Gastroesophageal sphincter (tissue), 3 donors: ENCODE data around the gene GPR162.

Source experiments
- EP300 ChIP-seq: sonication (generic); formaldehyde crosslinking; IDR thresholded peaks from one replicate; pipeline ENCODE4 v1.6.1; 2017; ENCODE audit warnings: antibody characterized with exemption, mild to moderate bottlenecking
- POLR2A ChIP-seq, 2 donors: fragments of 450-650 bp; IDR thresholded peaks; one replicate each; pipeline ENCODE4 v1.6.1; 2017; ENCODE audit warnings: antibody characterized with exemption in 2 of 2, mild to moderate bottlenecking in 2 of 2, moderate library complexity in 1 of 2
- TF ChIP-seq, protein P1 (sequence below), 4 experiments: fragments of 200-600 bp in 2 of 4; fragments of 450-650 bp in 2 of 4; sonication (generic) in 1 of 4; IDR thresholded peaks; one replicate each; pipeline ENCODE4 v1.5.1; 2017 to 2019; ENCODE audit warnings: antibody characterized with exemption in 4 of 4, mild to moderate bottlenecking in 2 of 4, moderate library complexity in 2 of 4

DNA sequence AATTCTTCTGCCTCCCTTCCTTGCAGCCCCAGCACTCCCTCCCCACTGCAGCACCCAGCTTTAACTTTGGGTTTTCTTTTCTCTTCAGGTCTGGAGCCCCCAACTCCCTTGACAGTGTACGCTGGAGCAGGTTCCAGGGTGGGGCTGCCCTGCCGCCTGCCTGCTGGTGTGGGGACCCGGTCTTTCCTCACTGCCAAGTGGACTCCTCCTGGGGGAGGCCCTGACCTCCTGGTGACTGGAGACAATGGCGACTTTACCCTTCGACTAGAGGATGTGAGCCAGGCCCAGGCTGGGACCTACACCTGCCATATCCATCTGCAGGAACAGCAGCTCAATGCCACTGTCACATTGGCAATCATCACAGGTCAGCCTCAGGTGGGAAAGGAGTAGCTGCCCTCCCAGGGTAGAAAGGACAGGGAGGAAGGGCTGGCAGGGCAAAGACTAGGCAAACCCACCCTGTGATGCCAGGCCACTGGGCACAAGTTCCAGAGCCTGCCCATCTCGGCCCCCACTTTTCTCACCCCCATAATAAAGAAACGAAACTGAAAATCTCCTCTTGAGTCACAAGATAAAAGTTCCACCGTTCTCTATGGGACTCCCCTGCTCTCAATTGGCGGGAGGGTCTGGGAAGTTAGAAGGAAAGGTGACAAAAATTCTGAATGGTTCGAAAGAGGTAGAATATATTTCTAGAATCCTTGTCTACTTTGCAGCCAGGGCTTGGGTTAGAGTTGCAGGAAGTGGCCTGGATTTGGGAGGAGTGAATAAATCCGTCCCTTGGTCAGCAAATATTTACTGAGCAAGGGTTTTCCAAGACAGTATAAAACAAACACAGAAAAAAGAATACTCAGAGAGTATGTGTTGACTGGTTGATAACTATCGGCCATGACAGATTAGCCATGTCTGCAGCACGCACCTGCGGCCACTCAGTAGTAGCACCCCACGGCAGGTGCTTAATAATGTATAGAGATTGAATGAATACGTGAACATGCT lies 46.1 kb upstream of the GPR162 start:
- TF ChIP-seq, protein P1, sequence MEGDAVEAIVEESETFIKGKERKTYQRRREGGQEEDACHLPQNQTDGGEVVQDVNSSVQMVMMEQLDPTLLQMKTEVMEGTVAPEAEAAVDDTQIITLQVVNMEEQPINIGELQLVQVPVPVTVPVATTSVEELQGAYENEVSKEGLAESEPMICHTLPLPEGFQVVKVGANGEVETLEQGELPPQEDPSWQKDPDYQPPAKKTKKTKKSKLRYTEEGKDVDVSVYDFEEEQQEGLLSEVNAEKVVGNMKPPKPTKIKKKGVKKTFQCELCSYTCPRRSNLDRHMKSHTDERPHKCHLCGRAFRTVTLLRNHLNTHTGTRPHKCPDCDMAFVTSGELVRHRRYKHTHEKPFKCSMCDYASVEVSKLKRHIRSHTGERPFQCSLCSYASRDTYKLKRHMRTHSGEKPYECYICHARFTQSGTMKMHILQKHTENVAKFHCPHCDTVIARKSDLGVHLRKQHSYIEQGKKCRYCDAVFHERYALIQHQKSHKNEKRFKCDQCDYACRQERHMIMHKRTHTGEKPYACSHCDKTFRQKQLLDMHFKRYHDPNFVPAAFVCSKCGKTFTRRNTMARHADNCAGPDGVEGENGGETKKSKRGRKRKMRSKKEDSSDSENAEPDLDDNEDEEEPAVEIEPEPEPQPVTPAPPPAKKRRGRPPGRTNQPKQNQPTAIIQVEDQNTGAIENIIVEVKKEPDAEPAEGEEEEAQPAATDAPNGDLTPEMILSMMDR (IDR thresholded peaks at IDR 0.05), result no peak
- TF ChIP-seq POLR2A (IDR thresholded peaks at IDR 0.05) (no peak), EP300 (no peak)
